GM21423 (cell line): ENCODE measurements around the gene LCE3B.

Experiments used
- ATAC-seq: cut with Tn5 transposase; IDR thresholded peaks from one replicate; pipeline ENCODE4 v1.9.1; 2021; ENCODE audit warnings: mild to moderate bottlenecking, moderate library complexity; ENCODE audit not compliant: unreplicated experiment

LCE3B gene

DNA sequence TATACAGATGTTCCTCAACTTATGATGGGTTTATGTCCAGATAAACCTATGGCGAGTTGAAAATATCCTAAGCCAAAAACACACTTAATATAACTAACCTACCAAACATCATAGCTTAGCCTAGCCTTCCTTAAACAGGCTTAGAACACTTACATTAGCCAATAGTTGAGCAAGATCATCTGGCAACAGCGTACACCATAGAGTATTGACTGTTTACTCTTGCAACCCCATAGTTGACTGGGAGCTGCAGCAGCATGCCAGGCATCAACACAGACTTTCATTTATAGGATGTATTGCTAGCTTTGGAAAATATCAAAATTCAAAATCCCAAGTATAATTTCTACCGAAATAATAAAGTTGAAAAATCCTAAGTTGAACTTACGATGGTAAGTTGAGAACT lies 44.1 kb downstream of the LCE3B start:
- ATAC-seq, result no peak

DNA sequence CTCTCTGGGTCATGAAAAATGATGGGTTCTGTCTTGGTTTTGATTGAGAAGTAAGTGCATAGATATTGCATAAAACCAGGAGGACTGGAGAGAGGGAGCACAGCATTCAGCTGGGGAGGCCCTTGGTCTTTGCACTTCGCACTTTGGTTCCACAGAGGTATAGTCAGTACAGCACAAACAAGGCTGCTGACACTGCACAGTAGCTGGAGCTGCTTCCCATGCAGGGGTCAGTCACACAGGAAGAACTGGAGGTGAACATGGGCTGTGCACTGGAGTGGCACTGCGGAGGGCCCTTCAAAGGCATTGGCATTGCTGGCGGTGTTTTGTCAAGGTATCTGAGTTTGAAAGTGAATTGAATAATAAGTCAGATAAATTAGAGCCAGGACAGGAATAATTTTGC lies 45.0 kb downstream of the LCE3B start:
- ATAC-seq, result no peak

DNA sequence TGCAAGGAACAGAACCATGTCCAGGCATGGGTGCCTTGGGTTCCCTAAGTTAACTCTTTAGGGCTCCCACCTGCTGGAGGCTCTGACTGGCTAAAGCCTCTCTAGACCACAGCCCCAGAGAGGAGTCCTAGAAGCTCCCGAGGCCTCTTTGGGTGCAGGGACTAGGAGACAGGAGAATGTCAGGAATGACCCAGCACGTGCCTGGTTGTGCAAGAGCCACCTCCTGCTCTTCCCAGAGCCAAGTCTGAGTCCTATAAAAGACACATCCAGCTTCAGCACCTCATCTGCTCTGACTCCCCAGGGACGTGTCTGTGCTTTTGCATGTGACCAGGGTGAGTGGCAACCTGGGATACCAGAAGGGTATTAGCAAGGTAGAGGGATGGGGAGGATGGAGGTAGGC lies 49.5 kb downstream of the LCE3B start, which contains the start of gene LCE2D:
LCE2D (plus strand) TSS at position 283 of the 400 bp plus-strand sequence. CDS start 726 bp downstream, outside the sequence.
- no peak for ATAC-seq
